Peyer's patch (tissue), 4 donors: Measurements from ENCODE around the gene LINGO1.

ENCODE experiments used
- CTCF ChIP-seq, 6 experiments: fragments of 450-650 bp in 4 of 6; fragments of 200-600 bp in 2 of 6; sonication (generic) in 1 of 6; IDR thresholded peaks; one replicate each; pipeline ENCODE4 v1.5.1; 2017 to 2019; ENCODE audit warnings: antibody characterized with exemption in 6 of 6, mild to moderate bottlenecking in 3 of 6, moderate library complexity in 1 of 6
- POLR2A ChIP-seq, 2 donors: fragments of 450-650 bp; IDR thresholded peaks; one replicate each; pipeline ENCODE4 v1.5.1; 2017; ENCODE audit warnings: antibody characterized with exemption in 2 of 2, mild to moderate bottlenecking in 2 of 2, moderate library complexity in 2 of 2

GRCh38 chr15:77654975-77655374 is 22.3 kb upstream of the LINGO1 start:
- peak in 3 of 6 experiments; percentile 34 to 53 (median 40) for TF ChIP-seq CTCF (IDR thresholded peaks at IDR 0.05)
- TF ChIP-seq POLR2A (IDR thresholded peaks at IDR 0.05): no peak
